Measurements from ENCODE around the gene TECPR1. TPM values are rescaled to one million over a fixed set of nuclear protein-coding genes. Genes with fewer than 3 reads are reported as not detected.

Gene TECPR1
- polyA plus RNA-seq, 2 of the 4 experiments (the other 2 are of a cell fraction) = 2.5 to 11.1 TPM

DNA sequence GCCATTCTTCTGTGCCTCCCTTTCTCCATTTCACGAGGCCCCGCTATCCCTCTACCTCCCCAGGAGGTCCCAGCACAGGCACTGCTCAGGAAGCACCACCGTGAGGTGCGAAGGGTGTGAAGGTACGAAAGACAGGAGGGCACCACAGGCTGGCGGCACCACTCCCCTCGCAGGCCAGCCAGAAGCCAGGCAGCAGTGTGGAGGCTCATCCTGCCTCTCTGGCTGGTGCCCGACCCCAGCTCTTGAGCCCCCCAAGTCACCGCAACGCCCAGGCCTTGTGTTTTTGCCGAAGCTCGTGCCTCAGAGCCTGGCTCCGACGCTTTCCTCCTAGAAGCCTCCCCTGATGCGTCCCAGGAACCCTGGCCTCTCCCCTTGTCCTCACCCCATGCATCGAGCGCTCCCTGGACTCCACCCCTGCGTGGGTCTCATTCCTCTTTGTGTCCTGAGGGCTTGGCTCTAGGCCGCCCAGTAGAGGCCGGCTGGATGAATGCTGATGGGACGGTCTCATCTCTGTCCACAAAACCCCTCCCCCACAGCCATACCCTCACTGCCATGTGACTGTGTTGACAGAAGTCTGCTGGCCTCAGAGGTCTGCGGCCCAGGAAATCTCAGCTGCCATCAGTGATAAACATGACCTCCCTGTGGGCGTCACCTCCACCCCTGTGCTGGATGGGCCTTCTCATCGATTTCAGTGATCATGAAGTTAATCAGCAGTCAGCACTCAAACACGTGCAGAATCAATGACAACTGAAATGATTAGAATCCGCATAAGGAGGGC, 48.8 kb upstream of the TECPR1 start:
- CTCF ChIA-PET = interaction anchor here (0.6 to 2.6 kb wide), 8 partner anchors 13 to 541 kb away, joined by 3 to 9 read pairs (median 6); partner anchors contain the start of gene BAIAP2L1
- FAIRE-seq (no peak), DNase-seq (ENCODE audit: low read depth in 1 of 2, low spot score in 1 of 2) (no peak), ATAC-seq (no peak)
- POLR2A ChIA-PET = no interaction called here
- 93% methylated on average over 26 of the region's 26 CpGs for WGBS (ENCODE audit: missing lambda C conversion rate)
- H3K4me1 ChIP-seq = peaks cover 3% of the 10 kb centered on the region; the same call in 2 of the 3 replicates
- H3K4me2 ChIP-seq = no peak overlapping the region
- H3K4me3 ChIP-seq = no peak overlapping the region
- no peak overlapping the region for H3K27ac ChIP-seq
- TF ChIP-seq KDM1A (IDR thresholded peaks at IDR 0.05; ENCODE audit: low read depth) = no peak
- TF ChIP-seq POLR2AphosphoS2 (conservative IDR thresholded peaks at IDR 0.05; ENCODE audit: low read length) = no peak
- TF ChIP-seq PHF8 (IDR thresholded peaks at IDR 0.05; ENCODE audit: borderline replicate concordance, low read depth) = no peak
- TF ChIP-seq NPAS2 (CRISPR knock-in tag; IDR thresholded peaks at IDR 0.05; ENCODE audit: borderline replicate concordance) = no peak
- no peak for TF ChIP-seq HOXB5 (CRISPR knock-in tag; IDR thresholded peaks at IDR 0.05)
- no peak for TF ChIP-seq CBX8 (IDR thresholded peaks at IDR 0.05)
- no peak for TF ChIP-seq ZC3H11A (IDR thresholded peaks at IDR 0.05)
- no peak for TF ChIP-seq TFCP2L1 (CRISPR knock-in tag; IDR thresholded peaks at IDR 0.05)
- no peak for TF ChIP-seq MYC (IDR thresholded peaks at IDR 0.05; ENCODE audit: borderline replicate concordance, low read length)
- no peak for TF ChIP-seq EHF (CRISPR knock-in tag; IDR thresholded peaks at IDR 0.05)
- TF ChIP-seq, protein P1, sequence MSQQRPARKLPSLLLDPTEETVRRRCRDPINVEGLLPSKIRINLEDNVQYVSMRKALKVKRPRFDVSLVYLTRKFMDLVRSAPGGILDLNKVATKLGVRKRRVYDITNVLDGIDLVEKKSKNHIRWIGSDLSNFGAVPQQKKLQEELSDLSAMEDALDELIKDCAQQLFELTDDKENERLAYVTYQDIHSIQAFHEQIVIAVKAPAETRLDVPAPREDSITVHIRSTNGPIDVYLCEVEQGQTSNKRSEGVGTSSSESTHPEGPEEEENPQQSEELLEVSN (IDR thresholded peaks at IDR 0.05; ENCODE audit: borderline replicate concordance, low read depth) = no peak
- no peak for TF ChIP-seq BHLHE40 (IDR thresholded peaks at IDR 0.05; ENCODE audit: low read depth, low read length)
- TF ChIP-seq, protein P2, sequence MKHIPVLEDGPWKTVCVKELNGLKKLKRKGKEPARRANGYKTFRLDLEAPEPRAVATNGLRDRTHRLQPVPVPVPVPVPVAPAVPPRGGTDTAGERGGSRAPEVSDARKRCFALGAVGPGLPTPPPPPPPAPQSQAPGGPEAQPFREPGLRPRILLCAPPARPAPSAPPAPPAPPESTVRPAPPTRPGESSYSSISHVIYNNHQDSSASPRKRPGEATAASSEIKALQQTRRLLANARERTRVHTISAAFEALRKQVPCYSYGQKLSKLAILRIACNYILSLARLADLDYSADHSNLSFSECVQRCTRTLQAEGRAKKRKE (CRISPR knock-in tag; IDR thresholded peaks at IDR 0.05; ENCODE audit: low read depth) = no peak
- TF ChIP-seq, protein P3, sequence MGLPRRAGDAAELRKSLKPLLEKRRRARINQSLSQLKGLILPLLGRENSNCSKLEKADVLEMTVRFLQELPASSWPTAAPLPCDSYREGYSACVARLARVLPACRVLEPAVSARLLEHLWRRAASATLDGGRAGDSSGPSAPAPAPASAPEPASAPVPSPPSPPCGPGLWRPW (IDR thresholded peaks at IDR 0.05) = no peak
- TF ChIP-seq, protein P4, sequence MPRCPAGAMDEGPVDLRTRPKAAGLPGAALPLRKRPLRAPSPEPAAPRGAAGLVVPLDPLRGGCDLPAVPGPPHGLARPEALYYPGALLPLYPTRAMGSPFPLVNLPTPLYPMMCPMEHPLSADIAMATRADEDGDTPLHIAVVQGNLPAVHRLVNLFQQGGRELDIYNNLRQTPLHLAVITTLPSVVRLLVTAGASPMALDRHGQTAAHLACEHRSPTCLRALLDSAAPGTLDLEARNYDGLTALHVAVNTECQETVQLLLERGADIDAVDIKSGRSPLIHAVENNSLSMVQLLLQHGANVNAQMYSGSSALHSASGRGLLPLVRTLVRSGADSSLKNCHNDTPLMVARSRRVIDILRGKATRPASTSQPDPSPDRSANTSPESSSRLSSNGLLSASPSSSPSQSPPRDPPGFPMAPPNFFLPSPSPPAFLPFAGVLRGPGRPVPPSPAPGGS (IDR thresholded peaks at IDR 0.05) = no peak
- no peak for TF ChIP-seq CHD2 (IDR thresholded peaks at IDR 0.05; ENCODE audit: low read length, partially characterized antibody)
- TF ChIP-seq, protein P5, sequence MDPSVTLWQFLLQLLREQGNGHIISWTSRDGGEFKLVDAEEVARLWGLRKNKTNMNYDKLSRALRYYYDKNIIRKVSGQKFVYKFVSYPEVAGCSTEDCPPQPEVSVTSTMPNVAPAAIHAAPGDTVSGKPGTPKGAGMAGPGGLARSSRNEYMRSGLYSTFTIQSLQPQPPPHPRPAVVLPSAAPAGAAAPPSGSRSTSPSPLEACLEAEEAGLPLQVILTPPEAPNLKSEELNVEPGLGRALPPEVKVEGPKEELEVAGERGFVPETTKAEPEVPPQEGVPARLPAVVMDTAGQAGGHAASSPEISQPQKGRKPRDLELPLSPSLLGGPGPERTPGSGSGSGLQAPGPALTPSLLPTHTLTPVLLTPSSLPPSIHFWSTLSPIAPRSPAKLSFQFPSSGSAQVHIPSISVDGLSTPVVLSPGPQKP (IDR thresholded peaks at IDR 0.05; ENCODE audit: low read depth, low read length) = no peak
- TF ChIP-seq, protein P6, sequence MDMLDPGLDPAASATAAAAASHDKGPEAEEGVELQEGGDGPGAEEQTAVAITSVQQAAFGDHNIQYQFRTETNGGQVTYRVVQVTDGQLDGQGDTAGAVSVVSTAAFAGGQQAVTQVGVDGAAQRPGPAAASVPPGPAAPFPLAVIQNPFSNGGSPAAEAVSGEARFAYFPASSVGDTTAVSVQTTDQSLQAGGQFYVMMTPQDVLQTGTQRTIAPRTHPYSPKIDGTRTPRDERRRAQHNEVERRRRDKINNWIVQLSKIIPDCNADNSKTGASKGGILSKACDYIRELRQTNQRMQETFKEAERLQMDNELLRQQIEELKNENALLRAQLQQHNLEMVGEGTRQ (IDR thresholded peaks at IDR 0.05) = no peak
- H3K9me3 ChIP-seq = no peaks in the 10 kb centered on the region

DNA sequence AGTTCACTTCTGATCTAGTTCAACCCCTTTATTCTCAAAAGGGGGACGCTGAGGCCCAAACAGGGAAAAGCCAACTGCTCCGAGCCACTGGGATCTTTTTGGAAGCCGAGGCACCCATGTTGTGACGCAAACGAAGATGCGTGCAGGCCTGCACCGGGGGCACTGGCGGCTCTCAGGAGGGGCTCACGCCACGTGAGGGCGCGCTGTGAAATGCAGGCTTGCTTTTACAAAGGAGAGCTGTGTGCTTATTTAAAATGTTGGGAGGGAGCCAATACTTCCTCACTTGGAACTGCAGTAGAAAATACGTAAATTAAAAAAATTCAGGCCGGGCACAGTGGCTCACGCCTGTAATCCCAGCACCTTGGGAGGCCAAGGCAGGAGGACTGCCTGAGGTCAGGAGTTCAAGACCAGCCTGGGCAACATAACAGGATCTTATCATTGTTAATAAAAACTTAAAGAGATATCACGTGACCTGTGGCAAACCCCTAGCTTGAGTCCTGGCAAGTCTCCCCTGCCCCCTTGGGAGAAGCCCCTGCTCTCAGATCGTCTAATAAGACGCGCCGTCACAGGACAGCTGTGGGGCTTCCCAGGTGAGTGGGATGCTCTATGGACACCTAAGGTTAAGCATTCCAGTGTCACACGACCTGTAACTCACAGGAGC, 45.7 kb upstream of the TECPR1 start:
- Histone ChIP-seq H3K27ac (no peak overlapping the region), H3K9me3 (no peaks in the 10 kb centered on the region), H3K4me3 (no peak overlapping the region), H3K4me1 (peaks cover 13% of the 10 kb centered on the region), H3K4me2 (no peak overlapping the region)
- ChIA-PET CTCF (interaction anchor here (1.0 to 4.7 kb wide), 5 partner anchors 17 to 544 kb away, joined by 3 to 45 read pairs (median 5); partner anchors contain the start of gene BAIAP2L1), POLR2A (interaction anchor here (0.5 to 1.9 kb wide), 2 partner anchors 103 to 530 kb away, joined by 3 to 7 read pairs; partner anchors contain the start of gene BAIAP2L1)
- TF ChIP-seq NFE2L2 (conservative IDR thresholded peaks at IDR 0.05; ENCODE audit: low read length) (no peak), CBX2 (IDR thresholded peaks at IDR 0.05; ENCODE audit: borderline replicate concordance, low read depth) (no peak), TP53 (CRISPR knock-in tag; IDR thresholded peaks at IDR 0.05) (no peak)
- ATAC-seq (no peak), FAIRE-seq (no peak), DNase-seq (ENCODE audit: low read depth in 1 of 2, low spot score in 1 of 2) (no peak)
- WGBS (ENCODE audit: missing lambda C conversion rate) = 86% methylated on average over 19 of the region's 21 CpGs
